GM23338 (cell line): Measurements from ENCODE around the gene COX4I2. TPM values are rescaled to one million over a fixed set of nuclear protein-coding genes. Genes with fewer than 3 reads are reported as not detected.

Source experiments
- CREB1 ChIP-seq: fragments of 250-450 bp; sonication (Bioruptor Pico); IDR thresholded peaks from 2 replicates; pipeline ENCODE4 v1.5.0; 2020; ENCODE audit warnings: low read depth, mild to moderate bottlenecking, moderate library complexity
- EZH2 ChIP-seq: fragments of 200-600 bp; sonication (generic); IDR thresholded peaks from one replicate; pipeline ENCODE4 v1.8.0; 2017; ENCODE audit warnings: antibody characterized with exemption, mild to moderate bottlenecking, low read depth; ENCODE audit not compliant: unreplicated experiment
- POLR2AphosphoS5 ChIP-seq: IDR thresholded peaks from 2 replicates; pipeline ENCODE4 v1.6.1; 2016; ENCODE audit warnings: antibody characterized with exemption, low read depth
- ZNF114 ChIP-seq: fragments of 250-450 bp; sonication (Bioruptor Pico); IDR thresholded peaks from 2 replicates; pipeline ENCODE4 v1.5.0; 2020; ENCODE audit warnings: mild to moderate bottlenecking, moderate library complexity
- ZNF331 ChIP-seq: fragments of 250-450 bp; sonication (Bioruptor Pico); IDR thresholded peaks from 2 replicates; pipeline ENCODE4 v1.5.0; 2020; ENCODE audit warnings: low read depth, mild to moderate bottlenecking, moderate library complexity
- polyA plus RNA-seq: library from polyadenylated mRNA; unstranded; fragments of >200 nt; fragmentation: Nextera tagmentation; extraction: Ambion mirVana; gene quantifications from 2 replicates; pipeline ENCODE4 v1.2.1, GENCODE V29; 2016
- total RNA-seq: library from RNA; depleted of rRNA; stranded (reverse); fragments of >200 nt; shearing (Covaris generic); gene quantifications from 2 replicates; pipeline ENCODE4 v1.2.3, GENCODE V29; 2014
- TF ChIP-seq, protein P1 (sequence below): fragments of 250-450 bp; sonication (Bioruptor Pico); IDR thresholded peaks from 2 replicates; pipeline ENCODE4 v1.5.0; 2020; ENCODE audit warnings: mild to moderate bottlenecking, moderate library complexity
- TF ChIP-seq, protein P2 (sequence below): IDR thresholded peaks from one replicate; pipeline ENCODE4 v1.6.1; 2018; ENCODE audit warnings: antibody characterized with exemption; ENCODE audit not compliant: unreplicated experiment
- TF ChIP-seq, protein P3 (sequence below), 2 experiments: fragments of 200-600 bp in 1 of 2; sonication (generic) in 1 of 2; conservative IDR thresholded peaks; 2 replicates each; pipeline versions ENCODE4 v1.5.1 to v1.6.1; 2016 to 2017; ENCODE audit warnings: antibody characterized with exemption in 2 of 2, low read depth in 2 of 2, mild to moderate bottlenecking in 2 of 2, moderate library complexity in 1 of 2

The COX4I2 gene
- total and polyA plus RNA-seq, 2 experiments from 2014 or later: 0.63 TPM; not detected in 1

DNA sequence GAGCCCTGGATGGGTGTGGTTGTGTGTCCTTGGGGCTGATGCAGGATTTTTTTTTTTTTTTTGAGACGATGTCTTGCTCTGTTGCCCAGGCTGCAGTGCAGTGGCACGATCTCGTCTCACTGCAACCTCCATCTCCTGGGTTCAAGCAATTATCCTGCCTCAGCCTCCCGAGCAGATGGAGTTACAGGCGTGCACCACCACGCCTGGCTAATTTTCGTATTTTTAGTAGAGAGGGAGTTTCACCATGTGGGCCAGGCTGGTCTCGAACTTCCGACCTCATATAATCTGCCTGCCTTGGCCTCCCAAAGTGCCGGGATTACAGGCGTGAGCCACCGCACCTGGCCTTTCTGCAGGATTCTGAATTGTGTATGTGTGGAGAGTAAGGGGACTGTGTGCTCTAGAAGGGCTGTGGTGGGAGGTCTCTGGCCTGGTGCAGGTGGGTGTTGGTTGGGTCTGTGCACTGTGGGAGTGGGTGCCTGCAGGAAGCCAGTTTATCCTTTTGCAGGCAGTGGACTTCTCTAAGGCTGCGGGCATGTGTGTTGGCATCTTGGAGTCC lies 43.6 kb upstream of the COX4I2 start (continued):
- TF ChIP-seq, protein P1, sequence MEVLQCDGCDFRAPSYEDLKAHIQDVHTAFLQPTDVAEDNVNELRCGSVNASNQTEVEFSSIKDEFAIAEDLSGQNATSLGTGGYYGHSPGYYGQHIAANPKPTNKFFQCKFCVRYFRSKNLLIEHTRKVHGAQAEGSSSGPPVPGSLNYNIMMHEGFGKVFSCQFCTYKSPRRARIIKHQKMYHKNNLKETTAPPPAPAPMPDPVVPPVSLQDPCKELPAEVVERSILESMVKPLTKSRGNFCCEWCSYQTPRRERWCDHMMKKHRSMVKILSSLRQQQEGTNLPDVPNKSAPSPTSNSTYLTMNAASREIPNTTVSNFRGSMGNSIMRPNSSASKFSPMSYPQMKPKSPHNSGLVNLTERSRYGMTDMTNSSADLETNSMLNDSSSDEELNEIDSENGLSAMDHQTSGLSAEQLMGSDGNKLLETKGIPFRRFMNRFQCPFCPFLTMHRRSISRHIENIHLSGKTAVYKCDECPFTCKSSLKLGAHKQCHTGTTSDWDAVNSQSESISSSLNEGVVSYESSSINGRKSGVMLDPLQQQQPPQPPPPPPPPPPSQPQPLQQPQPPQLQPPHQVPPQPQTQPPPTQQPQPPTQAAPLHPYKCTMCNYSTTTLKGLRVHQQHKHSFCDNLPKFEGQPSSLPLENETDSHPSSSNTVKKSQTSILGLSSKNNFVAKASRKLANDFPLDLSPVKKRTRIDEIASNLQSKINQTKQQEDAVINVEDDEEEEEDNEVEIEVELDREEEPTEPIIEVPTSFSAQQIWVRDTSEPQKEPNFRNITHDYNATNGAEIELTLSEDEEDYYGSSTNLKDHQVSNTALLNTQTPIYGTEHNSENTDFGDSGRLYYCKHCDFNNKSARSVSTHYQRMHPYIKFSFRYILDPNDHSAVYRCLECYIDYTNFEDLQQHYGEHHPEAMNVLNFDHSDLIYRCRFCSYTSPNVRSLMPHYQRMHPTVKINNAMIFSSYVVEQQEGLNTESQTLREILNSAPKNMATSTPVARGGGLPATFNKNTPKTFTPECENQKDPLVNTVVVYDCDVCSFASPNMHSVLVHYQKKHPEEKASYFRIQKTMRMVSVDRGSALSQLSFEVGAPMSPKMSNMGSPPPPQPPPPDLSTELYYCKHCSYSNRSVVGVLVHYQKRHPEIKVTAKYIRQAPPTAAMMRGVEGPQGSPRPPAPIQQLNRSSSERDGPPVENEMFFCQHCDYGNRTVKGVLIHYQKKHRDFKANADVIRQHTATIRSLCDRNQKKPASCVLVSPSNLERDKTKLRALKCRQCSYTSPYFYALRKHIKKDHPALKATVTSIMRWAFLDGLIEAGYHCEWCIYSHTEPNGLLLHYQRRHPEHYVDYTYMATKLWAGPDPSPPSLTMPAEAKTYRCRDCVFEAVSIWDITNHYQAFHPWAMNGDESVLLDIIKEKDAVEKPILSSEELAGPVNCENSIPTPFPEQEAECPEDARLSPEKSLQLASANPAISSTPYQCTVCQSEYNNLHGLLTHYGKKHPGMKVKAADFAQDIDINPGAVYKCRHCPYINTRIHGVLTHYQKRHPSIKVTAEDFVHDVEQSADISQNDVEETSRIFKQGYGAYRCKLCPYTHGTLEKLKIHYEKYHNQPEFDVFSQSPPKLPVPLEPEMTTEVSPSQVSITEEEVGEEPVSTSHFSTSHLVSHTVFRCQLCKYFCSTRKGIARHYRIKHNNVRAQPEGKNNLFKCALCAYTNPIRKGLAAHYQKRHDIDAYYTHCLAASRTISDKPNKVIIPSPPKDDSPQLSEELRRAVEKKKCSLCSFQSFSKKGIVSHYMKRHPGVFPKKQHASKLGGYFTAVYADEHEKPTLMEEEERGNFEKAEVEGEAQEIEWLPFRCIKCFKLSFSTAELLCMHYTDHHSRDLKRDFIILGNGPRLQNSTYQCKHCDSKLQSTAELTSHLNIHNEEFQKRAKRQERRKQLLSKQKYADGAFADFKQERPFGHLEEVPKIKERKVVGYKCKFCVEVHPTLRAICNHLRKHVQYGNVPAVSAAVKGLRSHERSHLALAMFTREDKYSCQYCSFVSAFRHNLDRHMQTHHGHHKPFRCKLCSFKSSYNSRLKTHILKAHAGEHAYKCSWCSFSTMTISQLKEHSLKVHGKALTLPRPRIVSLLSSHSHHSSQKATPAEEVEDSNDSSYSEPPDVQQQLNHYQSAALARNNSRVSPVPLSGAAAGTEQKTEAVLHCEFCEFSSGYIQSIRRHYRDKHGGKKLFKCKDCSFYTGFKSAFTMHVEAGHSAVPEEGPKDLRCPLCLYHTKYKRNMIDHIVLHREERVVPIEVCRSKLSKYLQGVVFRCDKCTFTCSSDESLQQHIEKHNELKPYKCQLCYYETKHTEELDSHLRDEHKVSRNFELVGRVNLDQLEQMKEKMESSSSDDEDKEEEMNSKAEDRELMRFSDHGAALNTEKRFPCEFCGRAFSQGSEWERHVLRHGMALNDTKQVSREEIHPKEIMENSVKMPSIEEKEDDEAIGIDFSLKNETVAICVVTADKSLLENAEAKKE (CRISPR knock-in tag): no peak
- TF ChIP-seq, protein P2, sequence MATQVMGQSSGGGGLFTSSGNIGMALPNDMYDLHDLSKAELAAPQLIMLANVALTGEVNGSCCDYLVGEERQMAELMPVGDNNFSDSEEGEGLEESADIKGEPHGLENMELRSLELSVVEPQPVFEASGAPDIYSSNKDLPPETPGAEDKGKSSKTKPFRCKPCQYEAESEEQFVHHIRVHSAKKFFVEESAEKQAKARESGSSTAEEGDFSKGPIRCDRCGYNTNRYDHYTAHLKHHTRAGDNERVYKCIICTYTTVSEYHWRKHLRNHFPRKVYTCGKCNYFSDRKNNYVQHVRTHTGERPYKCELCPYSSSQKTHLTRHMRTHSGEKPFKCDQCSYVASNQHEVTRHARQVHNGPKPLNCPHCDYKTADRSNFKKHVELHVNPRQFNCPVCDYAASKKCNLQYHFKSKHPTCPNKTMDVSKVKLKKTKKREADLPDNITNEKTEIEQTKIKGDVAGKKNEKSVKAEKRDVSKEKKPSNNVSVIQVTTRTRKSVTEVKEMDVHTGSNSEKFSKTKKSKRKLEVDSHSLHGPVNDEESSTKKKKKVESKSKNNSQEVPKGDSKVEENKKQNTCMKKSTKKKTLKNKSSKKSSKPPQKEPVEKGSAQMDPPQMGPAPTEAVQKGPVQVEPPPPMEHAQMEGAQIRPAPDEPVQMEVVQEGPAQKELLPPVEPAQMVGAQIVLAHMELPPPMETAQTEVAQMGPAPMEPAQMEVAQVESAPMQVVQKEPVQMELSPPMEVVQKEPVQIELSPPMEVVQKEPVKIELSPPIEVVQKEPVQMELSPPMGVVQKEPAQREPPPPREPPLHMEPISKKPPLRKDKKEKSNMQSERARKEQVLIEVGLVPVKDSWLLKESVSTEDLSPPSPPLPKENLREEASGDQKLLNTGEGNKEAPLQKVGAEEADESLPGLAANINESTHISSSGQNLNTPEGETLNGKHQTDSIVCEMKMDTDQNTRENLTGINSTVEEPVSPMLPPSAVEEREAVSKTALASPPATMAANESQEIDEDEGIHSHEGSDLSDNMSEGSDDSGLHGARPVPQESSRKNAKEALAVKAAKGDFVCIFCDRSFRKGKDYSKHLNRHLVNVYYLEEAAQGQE: no peak
- TF ChIP-seq, protein P3, sequence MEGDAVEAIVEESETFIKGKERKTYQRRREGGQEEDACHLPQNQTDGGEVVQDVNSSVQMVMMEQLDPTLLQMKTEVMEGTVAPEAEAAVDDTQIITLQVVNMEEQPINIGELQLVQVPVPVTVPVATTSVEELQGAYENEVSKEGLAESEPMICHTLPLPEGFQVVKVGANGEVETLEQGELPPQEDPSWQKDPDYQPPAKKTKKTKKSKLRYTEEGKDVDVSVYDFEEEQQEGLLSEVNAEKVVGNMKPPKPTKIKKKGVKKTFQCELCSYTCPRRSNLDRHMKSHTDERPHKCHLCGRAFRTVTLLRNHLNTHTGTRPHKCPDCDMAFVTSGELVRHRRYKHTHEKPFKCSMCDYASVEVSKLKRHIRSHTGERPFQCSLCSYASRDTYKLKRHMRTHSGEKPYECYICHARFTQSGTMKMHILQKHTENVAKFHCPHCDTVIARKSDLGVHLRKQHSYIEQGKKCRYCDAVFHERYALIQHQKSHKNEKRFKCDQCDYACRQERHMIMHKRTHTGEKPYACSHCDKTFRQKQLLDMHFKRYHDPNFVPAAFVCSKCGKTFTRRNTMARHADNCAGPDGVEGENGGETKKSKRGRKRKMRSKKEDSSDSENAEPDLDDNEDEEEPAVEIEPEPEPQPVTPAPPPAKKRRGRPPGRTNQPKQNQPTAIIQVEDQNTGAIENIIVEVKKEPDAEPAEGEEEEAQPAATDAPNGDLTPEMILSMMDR (conservative IDR thresholded peaks at IDR 0.05; ENCODE audit: low read depth in 2 of 2): no peak
- TF ChIP-seq ZNF114 (CRISPR knock-in tag) (no peak), POLR2AphosphoS5 (no peak), ZNF331 (no peak), EZH2 (no peak), CREB1 (CRISPR knock-in tag) (no peak)
